Astrocyte (in vitro differentiated cells and primary cell): ENCODE results near the gene ADARB2. TPM values are rescaled to one million over a fixed set of nuclear protein-coding genes. Genes with fewer than 3 reads are reported as not detected.

Source experiments
- DNase-seq: peaks from one replicate; pipeline ENCODE4 v3.0.0-alpha.2; 2010; ENCODE audit warnings: low read depth
- FAIRE-seq: peaks from 2 replicates; lab custom pipeline; 2011; peaks lifted over from hg19 to GRCh38; lab: Jason Lieb, UNC
- H2AFZ ChIP-seq: 2 replicates; pipeline ENCODE4 v1.6.0; 2012; ENCODE audit warnings: low read depth, low read length, inconsistent platforms
- H3K27ac ChIP-seq: 2 replicates; pipeline ENCODE4 v1.5.1; 2011; ENCODE audit warnings: low read depth, low read length, inconsistent platforms
- H3K27me3 ChIP-seq: 2 replicates; pipeline ENCODE4 v1.6.0; 2011; ENCODE audit warnings: low read length, inconsistent platforms; ENCODE audit not compliant: insufficient read depth
- H3K36me3 ChIP-seq: 2 replicates; pipeline ENCODE4 v1.5.1; 2011; ENCODE audit warnings: low read length, inconsistent platforms; ENCODE audit not compliant: insufficient read depth
- H3K4me1 ChIP-seq: 2 replicates; pipeline ENCODE4 v1.5.1; 2011; ENCODE audit warnings: low read length, inconsistent platforms; ENCODE audit not compliant: insufficient read depth
- H3K4me2 ChIP-seq: 2 replicates; pipeline ENCODE4 v1.6.0; 2012; ENCODE audit warnings: low read length, inconsistent platforms
- H3K4me3 ChIP-seq: 2 replicates; pipeline ENCODE4 v1.5.1; 2011; ENCODE audit warnings: low read depth, mild to moderate bottlenecking, low read length, inconsistent platforms; ENCODE audit not compliant: insufficient read depth
- H3K79me2 ChIP-seq: 2 replicates; pipeline ENCODE4 v1.6.0; 2012; ENCODE audit warnings: mild to moderate bottlenecking, low read length, inconsistent platforms; ENCODE audit not compliant: insufficient read depth
- H3K9ac ChIP-seq: 2 replicates; pipeline ENCODE4 v1.6.0; 2012; ENCODE audit warnings: mild to moderate bottlenecking, low read length, inconsistent platforms
- H3K9me3 ChIP-seq: 2 replicates; pipeline ENCODE4 v1.5.1; 2012; ENCODE audit warnings: low read depth, mild to moderate bottlenecking, low read length, inconsistent platforms; ENCODE audit not compliant: insufficient read depth
- H4K20me1 ChIP-seq: 2 replicates; pipeline ENCODE4 v1.6.0; 2012; ENCODE audit warnings: low read length, inconsistent platforms; ENCODE audit not compliant: insufficient read depth
- H3K27ac Mint-ChIP-seq: one replicate; pipeline ENCODE4 v1.8.0; 2021; ENCODE audit warnings: mild to moderate bottlenecking, mixed read lengths; ENCODE audit not compliant: unreplicated experiment
- H3K27me3 Mint-ChIP-seq: one replicate; pipeline ENCODE4 v1.8.0; 2021; ENCODE audit warnings: low read depth, mixed read lengths; ENCODE audit not compliant: unreplicated experiment
- H3K36me3 Mint-ChIP-seq: one replicate; pipeline ENCODE4 v1.8.0; 2021; ENCODE audit warnings: low read depth, mixed read lengths; ENCODE audit not compliant: unreplicated experiment
- H3K4me1 Mint-ChIP-seq: one replicate; pipeline ENCODE4 v1.8.0; 2021; ENCODE audit warnings: low read depth, mixed read lengths; ENCODE audit not compliant: unreplicated experiment
- H3K4me3 Mint-ChIP-seq: one replicate; pipeline ENCODE4 v1.8.0; 2021; ENCODE audit warnings: mild to moderate bottlenecking, moderate library complexity, mixed read lengths; ENCODE audit not compliant: unreplicated experiment
- H3K9me3 Mint-ChIP-seq: one replicate; pipeline ENCODE4 v1.8.0; 2021; ENCODE audit warnings: mild to moderate bottlenecking, mixed read lengths; ENCODE audit not compliant: unreplicated experiment
- CTCF ChIP-seq: IDR thresholded peaks from 2 replicates; pipeline ENCODE4 v1.5.1; 2011; ENCODE audit warnings: low read depth, mild to moderate bottlenecking, inconsistent platforms, low read length, moderate library complexity; ENCODE audit not compliant: insufficient read depth
- EZH2 ChIP-seq: IDR thresholded peaks from 2 replicates; pipeline ENCODE4 v1.6.1; 2012; ENCODE audit warnings: mild to moderate bottlenecking, low read length, inconsistent platforms; ENCODE audit not compliant: insufficient read depth
- total RNA-seq: library from RNA; stranded (reverse); gene quantifications from 2 replicates; pipeline ENCODE4 v1.2.1, GENCODE V29; 2021

The ADARB2 gene
- total RNA-seq, 1 donor from 2014 or later, result 0.18 TPM

- Histone ChIP-seq H3K36me3 (no peaks in the 10 kb centered on the region), H3K9me3 (no peaks in the 10 kb centered on the region), H3K4me3 (no peak overlapping the region), H3K4me1 (no peaks in the 10 kb centered on the region), H3K79me2 (no peaks in the 10 kb centered on the region), H3K4me2 (no peak overlapping the region), H2AFZ (no peak overlapping the region), H3K27me3 (no peaks in the 10 kb centered on the region), H4K20me1 (no peaks in the 10 kb centered on the region), H3K9ac (no peak overlapping the region), H3K27ac (peak overlapping the region; percentile 38)
- peak overlapping the region; percentile 78 for H3K27ac Mint-ChIP-seq
- peak; percentile 23 for DNase-seq
- no peaks in the 10 kb centered on the region for H3K36me3 Mint-ChIP-seq
- peaks cover 19% of the 10 kb centered on the region for H3K4me1 Mint-ChIP-seq
- H3K27me3 Mint-ChIP-seq, result peaks cover 25% of the 10 kb centered on the region
- TF ChIP-seq EZH2, result no peak
- no peak for TF ChIP-seq CTCF
- peaks cover 3% of the 10 kb centered on the region for H3K9me3 Mint-ChIP-seq
- H3K4me3 Mint-ChIP-seq, result no peak overlapping the region
- FAIRE-seq, result no peak
These were observed 428.2 kb downstream of the ADARB2 start for GRCh38 chr10:1308962-1309616.

DNA sequence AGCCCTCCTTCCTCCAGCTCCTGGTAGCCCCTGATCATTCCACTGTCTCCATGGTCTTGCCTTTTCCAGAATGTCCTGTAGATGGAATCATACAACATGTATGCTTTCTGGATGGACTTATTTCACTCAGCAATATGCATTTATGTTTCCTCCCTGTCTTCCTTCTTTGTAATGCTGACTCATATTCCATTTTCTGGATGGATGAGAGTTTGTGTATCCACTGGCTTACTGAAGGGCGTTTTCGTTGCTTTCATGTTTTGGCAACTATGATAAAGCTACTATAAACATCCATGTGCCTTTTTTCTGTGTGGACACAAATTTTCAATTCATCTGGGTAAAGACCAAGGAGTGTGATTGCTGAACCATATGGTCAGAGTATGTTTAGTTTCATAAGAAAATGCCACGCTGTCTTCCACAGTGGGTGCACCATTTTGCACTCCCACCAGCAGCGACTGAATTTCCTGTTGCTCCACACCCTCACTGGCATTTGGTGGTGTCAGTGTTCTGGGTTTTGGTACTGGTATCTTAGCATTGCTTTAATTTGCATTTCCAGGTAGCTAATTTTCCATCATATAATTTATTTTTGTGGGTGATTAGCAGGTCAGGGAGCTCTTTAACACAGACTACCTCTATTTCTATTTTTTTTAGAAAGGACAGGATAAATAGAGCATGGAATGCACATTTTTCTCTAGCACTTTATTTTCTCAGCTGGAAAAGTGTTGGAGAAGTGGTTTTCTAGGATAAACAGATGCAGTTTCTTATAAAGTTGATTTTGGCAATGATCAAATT is 429.0 kb downstream of the ADARB2 start:
- H3K79me2 ChIP-seq, result no peaks in the 10 kb centered on the region
- no peaks in the 10 kb centered on the region for H3K36me3 ChIP-seq
- no peak overlapping the region for H2AFZ ChIP-seq
- H3K4me2 ChIP-seq, result peak overlapping the region; percentile 39
- no peaks in the 10 kb centered on the region for H3K9me3 ChIP-seq
- no peak overlapping the region for H3K9ac ChIP-seq
- peak overlapping the region; percentile 3 for H3K4me3 ChIP-seq
- no peaks in the 10 kb centered on the region for H3K4me1 ChIP-seq
- no peaks in the 10 kb centered on the region for H3K36me3 Mint-ChIP-seq
- no peak overlapping the region for H3K27ac Mint-ChIP-seq
- H3K27ac ChIP-seq, result no peak overlapping the region
- FAIRE-seq (no peak), DNase-seq (no peak)
- no peaks in the 10 kb centered on the region for H3K27me3 ChIP-seq
- TF ChIP-seq EZH2 (no peak), CTCF (no peak)
- peaks cover 19% of the 10 kb centered on the region for H3K4me1 Mint-ChIP-seq
- no peaks in the 10 kb centered on the region for H4K20me1 ChIP-seq
- peaks cover 3% of the 10 kb centered on the region for H3K9me3 Mint-ChIP-seq
- H3K27me3 Mint-ChIP-seq, result peaks cover 20% of the 10 kb centered on the region
- H3K4me3 Mint-ChIP-seq, result no peak overlapping the region
